ENCODE data around the gene TGFBR2. TPM values are rescaled to one million over a fixed set of nuclear protein-coding genes. Genes with fewer than 3 reads are reported as not detected.

The TGFBR2 gene
- polyA plus RNA-seq, 1 of the 3 experiments (the other 2 are of a cell fraction) = 48.3 TPM

- H3K4me1 ChIP-seq (ENCODE audit: control insufficient read depth in 1 of 2, insufficient read depth in 2 of 2, low read depth in 1 of 2, low read length in 1 of 2) = peaks cover 22 to 26% of the 10 kb centered on the region in 2 experiments
- no peaks in the 10 kb centered on the region for H3K9me2 ChIP-seq
- no peaks in the 10 kb centered on the region for H3K27me3 ChIP-seq (ENCODE audit: insufficient read depth)
- no peak overlapping the region for H2AFZ ChIP-seq (ENCODE audit: low read depth)
- peaks cover 7% of the 10 kb centered on the region for H3F3A ChIP-seq (replicated peaks; ENCODE audit: insufficient read depth)
- WGBS (ENCODE audit: low lambda C conversion rate) = 55% methylated on average over 3 of the region's 3 CpGs
- ChIA-PET POLR2A (no interaction called here), CTCF (interaction anchor here (0.7 to 9.4 kb wide), 35 partner anchors 10 to 1181 kb away, joined by 3 to 117 read pairs (median 4); no protein-coding TSS in a partner anchor)
- H3K27ac ChIP-seq (ENCODE audit: low read depth in 2 of 2, low read length in 1 of 2) = no peak overlapping the region
- no peak for DNase-seq
- H3K9ac ChIP-seq = no peak overlapping the region
- TF ChIP-seq REST (IDR thresholded peaks at IDR 0.05; ENCODE audit: low read depth, low read length) (no peak), TCF12 (IDR thresholded peaks at IDR 0.05) (0 out of 2 replicates have a peak, but pooled peaks have one; percentile 8)
- H3K79me2 ChIP-seq (ENCODE audit: insufficient read depth) = peaks cover 9% of the 10 kb centered on the region
- H3K9me3 ChIP-seq = no peaks in the 10 kb centered on the region
- peaks cover 32 to 73% of the 10 kb centered on the region in 2 experiments for H3K36me3 ChIP-seq (replicated peaks in 1 of 2; ENCODE audit: control insufficient read depth in 1 of 2, insufficient read depth in 2 of 2, low read length in 1 of 2)
- no peak overlapping the region for H3K4me3 ChIP-seq (ENCODE audit: low read depth in 2 of 2, low read length in 1 of 2)
- H3K4me2 ChIP-seq = no peak overlapping the region
- no peaks in the 10 kb centered on the region for H4K20me1 ChIP-seq (ENCODE audit: insufficient read depth)
Observed at GRCh38 chr3:30694148-30694547, 87.7 kb downstream of the TGFBR2 start.

- H2AFZ ChIP-seq (ENCODE audit: low read depth) = no peak overlapping the region
- H3K9me2 ChIP-seq = no peaks in the 10 kb centered on the region
- H3K79me2 ChIP-seq (ENCODE audit: insufficient read depth) = peaks cover 9% of the 10 kb centered on the region
- no peaks in the 10 kb centered on the region for H3K27me3 ChIP-seq (ENCODE audit: insufficient read depth)
- no peaks in the 10 kb centered on the region for H3K9me3 ChIP-seq
- H4K20me1 ChIP-seq (ENCODE audit: insufficient read depth) = no peaks in the 10 kb centered on the region
- peaks cover 32 to 77% of the 10 kb centered on the region in 2 experiments for H3K36me3 ChIP-seq (replicated peaks in 1 of 2; ENCODE audit: control insufficient read depth in 1 of 2, insufficient read depth in 2 of 2, low read length in 1 of 2)
- no peak overlapping the region for H3K4me2 ChIP-seq
- POLR2A ChIA-PET = no interaction called here
- CTCF ChIA-PET = interaction anchor here (1.0 to 9.4 kb wide), 16 partner anchors 9 to 682 kb away, joined by 3 to 117 read pairs (median 9); no protein-coding TSS in a partner anchor
- no peak overlapping the region for H3K4me3 ChIP-seq (ENCODE audit: low read depth in 2 of 2, low read length in 1 of 2)
- DNase-seq = no peak
- no peak overlapping the region for H3K9ac ChIP-seq
- peaks cover 2% of the 10 kb centered on the region for H3F3A ChIP-seq (replicated peaks; ENCODE audit: insufficient read depth)
- 96% methylated on average over 3 of the region's 3 CpGs for WGBS (ENCODE audit: low lambda C conversion rate)
- H3K4me1 ChIP-seq (ENCODE audit: control insufficient read depth in 1 of 2, insufficient read depth in 2 of 2, low read depth in 1 of 2, low read length in 1 of 2) = peaks cover 18 to 21% of the 10 kb centered on the region in 2 experiments
- no peak overlapping the region for H3K27ac ChIP-seq (ENCODE audit: low read depth in 2 of 2, low read length in 1 of 2)
- TF ChIP-seq EZH2phosphoT487 (IDR thresholded peaks at IDR 0.05; ENCODE audit: borderline replicate concordance, low read depth) (no peak), REST (IDR thresholded peaks at IDR 0.05; ENCODE audit: low read depth, low read length) (no peak), NFIC (IDR thresholded peaks at IDR 0.05; ENCODE audit: borderline replicate concordance) (no peak), SIN3A (IDR thresholded peaks at IDR 0.05; ENCODE audit: borderline replicate concordance, low read depth, low read length) (no peak), USF1 (IDR thresholded peaks at IDR 0.05; ENCODE audit: borderline replicate concordance, low read depth) (no peak), RXRA (IDR thresholded peaks at IDR 0.05; ENCODE audit: borderline replicate concordance, low read depth) (no peak), ZBTB33 (IDR thresholded peaks at IDR 0.05; ENCODE audit: borderline replicate concordance, low read depth) (no peak), POLR2AphosphoS5 (IDR thresholded peaks at IDR 0.05; ENCODE audit: low read depth, low read length) (no peak), TAF1 (IDR thresholded peaks at IDR 0.05; ENCODE audit: borderline replicate concordance, low read depth, low read length) (no peak), PBX3 (IDR thresholded peaks at IDR 0.05) (no peak), CHD2 (IDR thresholded peaks at IDR 0.05; ENCODE audit: low read length, partially characterized antibody) (no peak), MAX (IDR thresholded peaks at IDR 0.05; ENCODE audit: low read depth) (no peak), RCOR1 (IDR thresholded peaks at IDR 0.05; ENCODE audit: low read length) (no peak), FOXJ3 (CRISPR knock-in tag; IDR thresholded peaks at IDR 0.05) (no peak)
Observed at GRCh38 chr3:30694668-30695067, 88.3 kb downstream of the TGFBR2 start.
